H9 (cell line): ENCODE data around the gene TYSND1. TPM values are rescaled to one million over a fixed set of nuclear protein-coding genes. Genes with fewer than 3 reads are reported as not detected.

ENCODE experiments used
- DNase-seq: peaks from one replicate; pipeline ENCODE4 v3.0.0-alpha.2; 2017
- H2AFZ ChIP-seq: one replicate; pipeline ENCODE4 v1.6.1; 2013; ENCODE audit warnings: mild to moderate bottlenecking, low read length, control low read depth, moderate library complexity
- H2AK5ac ChIP-seq: 2 replicates; pipeline ENCODE4 v1.6.1; 2013; ENCODE audit warnings: low read length, control low read depth, mixed read lengths; ENCODE audit not compliant: insufficient read length
- H2BK120ac ChIP-seq: one replicate; pipeline ENCODE4 v1.6.1; 2013; ENCODE audit warnings: low read depth, mild to moderate bottlenecking, low read length, control low read depth, inconsistent platforms; ENCODE audit not compliant: poor library complexity, severe bottlenecking
- H2BK12ac ChIP-seq: 2 replicates; pipeline ENCODE4 v1.6.1; 2013; ENCODE audit warnings: low read length, control low read depth, mixed read lengths, low read depth; ENCODE audit not compliant: insufficient read length
- H2BK15ac ChIP-seq: 2 replicates; pipeline ENCODE4 v1.6.1; 2013; ENCODE audit warnings: low read depth, low read length, control low read depth
- H2BK20ac ChIP-seq: one replicate; pipeline ENCODE4 v1.6.1; 2013; ENCODE audit warnings: low read depth, mild to moderate bottlenecking, low read length, control low read depth, inconsistent platforms; ENCODE audit not compliant: poor library complexity, severe bottlenecking
- H2BK5ac ChIP-seq: 2 replicates; pipeline ENCODE4 v1.6.1; 2013; ENCODE audit warnings: low read length, control low read depth, mixed read lengths; ENCODE audit not compliant: insufficient read length
- H3K14ac ChIP-seq: 2 replicates; pipeline ENCODE4 v1.6.1; 2013; ENCODE audit warnings: low read length, control low read depth; ENCODE audit not compliant: insufficient read depth
- H3K18ac ChIP-seq: 2 replicates; pipeline ENCODE4 v1.6.1; 2013; ENCODE audit warnings: low read depth, mild to moderate bottlenecking, mixed read lengths, low read length, control low read depth; ENCODE audit not compliant: insufficient read length
- H3K23ac ChIP-seq: 2 replicates; pipeline ENCODE4 v1.6.1; 2013; ENCODE audit warnings: low read length, control low read depth, mixed read lengths, low read depth; ENCODE audit not compliant: insufficient read length
- H3K23me2 ChIP-seq: 2 replicates; pipeline ENCODE4 v1.6.1; 2013; ENCODE audit warnings: low read depth, mild to moderate bottlenecking, mixed read lengths, low read length, control low read depth; ENCODE audit not compliant: insufficient read length, poor library complexity, severe bottlenecking
- H3K27ac ChIP-seq: 2 replicates; pipeline ENCODE4 v1.5.1; 2013; ENCODE audit warnings: low read length, control low read depth, mixed read lengths, low read depth; ENCODE audit not compliant: insufficient read length
- H3K27me3 ChIP-seq: 2 replicates; pipeline ENCODE4 v1.6.1; 2013; ENCODE audit warnings: low read length, control low read depth, inconsistent platforms; ENCODE audit not compliant: insufficient read depth
- H3K4ac ChIP-seq: 2 replicates; pipeline ENCODE4 v1.6.1; 2013; ENCODE audit warnings: low read depth, mild to moderate bottlenecking, control low read depth, inconsistent platforms, low read length, moderate library complexity
- H3K4me1 ChIP-seq: 2 replicates; pipeline ENCODE4 v1.6.1; 2013; ENCODE audit warnings: low read length, control low read depth, inconsistent platforms; ENCODE audit not compliant: insufficient read depth
- H3K4me2 ChIP-seq: 2 replicates; pipeline ENCODE4 v1.6.1; 2013; ENCODE audit warnings: low read length, control low read depth, mixed read lengths; ENCODE audit not compliant: insufficient read length, insufficient read depth
- H3K56ac ChIP-seq: 2 replicates; pipeline ENCODE4 v1.6.1; 2013; ENCODE audit warnings: low read depth, mild to moderate bottlenecking, mixed read lengths, low read length, control low read depth; ENCODE audit not compliant: insufficient read length
- H3K79me1 ChIP-seq: 2 replicates; pipeline ENCODE4 v1.6.1; 2013; ENCODE audit warnings: low read depth, mild to moderate bottlenecking, moderate library complexity, low read length, control low read depth, inconsistent platforms; ENCODE audit not compliant: insufficient read depth, poor library complexity, severe bottlenecking
- H3K79me2 ChIP-seq: 2 replicates; pipeline ENCODE4 v1.6.1; 2013; ENCODE audit warnings: low read length, control low read depth, inconsistent platforms; ENCODE audit not compliant: insufficient read depth
- H3K9ac ChIP-seq: 2 replicates; pipeline ENCODE4 v1.6.1; 2013; ENCODE audit warnings: low read length, control low read depth, mixed read lengths; ENCODE audit not compliant: insufficient read length; ENCODE audit errors: extremely low read depth
- H3K9me3 ChIP-seq: one replicate; pipeline ENCODE4 v1.6.1; 2013; ENCODE audit warnings: low read depth, low read length, inconsistent platforms; ENCODE audit not compliant: control insufficient read depth
- H3T11ph ChIP-seq: one replicate; pipeline ENCODE4 v1.6.1; 2013; ENCODE audit warnings: mild to moderate bottlenecking, low read length, control low read depth, inconsistent platforms
- H4K20me1 ChIP-seq: one replicate; pipeline ENCODE4 v1.6.1; 2013; ENCODE audit not compliant: control insufficient read depth, insufficient read length, insufficient read depth
- H4K5ac ChIP-seq: 2 replicates; pipeline ENCODE4 v1.6.1; 2013; ENCODE audit warnings: low read depth, mild to moderate bottlenecking, mixed read lengths, low read length, control low read depth; ENCODE audit not compliant: insufficient read length
- H4K8ac ChIP-seq: replicated peaks from 2 replicates; pipeline ENCODE4 v1.6.1; 2013; ENCODE audit warnings: low read length, control low read depth, mixed read lengths, low read depth; ENCODE audit not compliant: insufficient read length
- H4K91ac ChIP-seq: 2 replicates; pipeline ENCODE4 v1.6.1; 2013; ENCODE audit warnings: low read depth, mild to moderate bottlenecking, moderate library complexity, mixed read lengths, low read length, control low read depth; ENCODE audit not compliant: insufficient read length
- H3K27ac Mint-ChIP-seq, 3 experiments: 2 replicates in 2 of 3; 3 replicates in 1 of 3; pipeline ENCODE4 v1.8.0; 2020 to 2021; ENCODE audit warnings: mixed read lengths in 3 of 3, mild to moderate bottlenecking in 1 of 3, moderate library complexity in 1 of 3
- H3K27me3 Mint-ChIP-seq: 2 replicates; pipeline ENCODE4 v1.8.0; 2021; ENCODE audit warnings: low read depth, mild to moderate bottlenecking, moderate library complexity, mixed read lengths
- H3K36me3 Mint-ChIP-seq, 3 experiments: 2 replicates in 2 of 3; 3 replicates in 1 of 3; pipeline ENCODE4 v1.8.0; 2020 to 2021; ENCODE audit warnings: low read depth in 3 of 3, mixed read lengths in 3 of 3; ENCODE audit not compliant: insufficient read depth in 1 of 3
- H3K4me1 Mint-ChIP-seq, 2 experiments: 2 replicates each; pipeline ENCODE4 v1.8.0; 2020; ENCODE audit warnings: mixed read lengths in 2 of 2
- H3K4me3 Mint-ChIP-seq, 2 experiments: 2 replicates in 1 of 2; 3 replicates in 1 of 2; pipeline ENCODE4 v1.8.0; 2020 to 2021; ENCODE audit warnings: mild to moderate bottlenecking in 2 of 2, mixed read lengths in 2 of 2, moderate library complexity in 1 of 2
- H3K9me3 Mint-ChIP-seq, 2 experiments: 2 replicates in 1 of 2; 3 replicates in 1 of 2; pipeline ENCODE4 v1.8.0; 2020; ENCODE audit warnings: mild to moderate bottlenecking in 2 of 2, mixed read lengths in 2 of 2, moderate library complexity in 1 of 2
- WGBS: extraction: QIAGEN DNeasy Blood & Tissue Kit; methylation state at CpG from one replicate; pipeline ENCODE4 v1.1.7; 2013; ENCODE audit warnings: missing lambda C conversion rate, low lambda C conversion rate, mixed read lengths; ENCODE audit not compliant: insufficient read length; ENCODE audit errors: extremely low coverage; 5-methylcytosine and 5-hydroxymethylcytosine counted together
- total RNA-seq: library from RNA; stranded (reverse); gene quantifications from 2 replicates; pipeline ENCODE4 v1.2.1, GENCODE V29; 2021
- TF ChIP-seq, protein P1 (sequence below): fragments of 200-600 bp; sonication (generic); conservative IDR thresholded peaks from 3 replicates; pipeline ENCODE4 v1.8.0; 2021; ENCODE audit warnings: antibody characterized with exemption, mild to moderate bottlenecking

TYSND1 gene
- total RNA-seq, 1 experiment from 2014 or later: 12.8 TPM

DNA sequence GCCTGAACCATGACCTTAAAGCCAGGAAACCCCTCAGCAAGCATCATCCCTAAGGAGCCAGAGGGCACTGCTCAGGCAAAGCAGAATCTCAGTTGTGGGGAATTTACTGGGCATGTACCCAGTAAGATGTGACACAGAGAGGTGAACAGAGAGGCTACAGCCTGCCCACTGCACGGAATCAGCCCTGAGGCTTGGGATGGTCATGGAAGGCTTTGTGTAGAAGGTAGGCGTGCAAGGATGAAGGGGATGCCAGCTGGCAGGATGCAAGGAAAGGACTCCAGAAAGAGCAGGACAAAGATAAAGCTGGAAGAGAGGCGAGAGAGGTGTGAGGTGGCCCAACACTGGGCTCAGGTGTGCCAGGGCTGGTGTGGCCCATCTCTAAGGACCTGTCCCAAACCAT is 11.5 kb downstream of the TYSND1 start:
- H3K36me3 Mint-ChIP-seq: no peaks in the 10 kb centered on the region
- Histone ChIP-seq H2BK20ac (no peak overlapping the region), H3K27me3 (no peaks in the 10 kb centered on the region; the same call in 1 of the 2 replicates), H3K18ac (no peak overlapping the region), H3K23ac (no peak overlapping the region), H4K91ac (no peak overlapping the region), H2BK15ac (no peak overlapping the region), H3K4me2 (no peak overlapping the region), H4K8ac (no peak overlapping the region), H3K23me2 (peaks cover 13% of the 10 kb centered on the region), H4K20me1 (no peaks in the 10 kb centered on the region), H3K56ac (no peak overlapping the region), H3K27ac (no peak overlapping the region), H2AK5ac (no peak overlapping the region), H2BK5ac (no peak overlapping the region), H3K4ac (no peak overlapping the region), H2BK120ac (no peak overlapping the region), H3K4me1 (no peaks in the 10 kb centered on the region), H3K14ac (no peak overlapping the region), H3K79me2 (no peaks in the 10 kb centered on the region), H2AFZ (no peak overlapping the region), H3K9ac (no peak overlapping the region), H3K79me1 (no peaks in the 10 kb centered on the region), H2BK12ac (no peak overlapping the region), H3T11ph (no peak overlapping the region), H4K5ac (no peak overlapping the region), H3K9me3 (no peaks in the 10 kb centered on the region)
- TF ChIP-seq, protein P1, sequence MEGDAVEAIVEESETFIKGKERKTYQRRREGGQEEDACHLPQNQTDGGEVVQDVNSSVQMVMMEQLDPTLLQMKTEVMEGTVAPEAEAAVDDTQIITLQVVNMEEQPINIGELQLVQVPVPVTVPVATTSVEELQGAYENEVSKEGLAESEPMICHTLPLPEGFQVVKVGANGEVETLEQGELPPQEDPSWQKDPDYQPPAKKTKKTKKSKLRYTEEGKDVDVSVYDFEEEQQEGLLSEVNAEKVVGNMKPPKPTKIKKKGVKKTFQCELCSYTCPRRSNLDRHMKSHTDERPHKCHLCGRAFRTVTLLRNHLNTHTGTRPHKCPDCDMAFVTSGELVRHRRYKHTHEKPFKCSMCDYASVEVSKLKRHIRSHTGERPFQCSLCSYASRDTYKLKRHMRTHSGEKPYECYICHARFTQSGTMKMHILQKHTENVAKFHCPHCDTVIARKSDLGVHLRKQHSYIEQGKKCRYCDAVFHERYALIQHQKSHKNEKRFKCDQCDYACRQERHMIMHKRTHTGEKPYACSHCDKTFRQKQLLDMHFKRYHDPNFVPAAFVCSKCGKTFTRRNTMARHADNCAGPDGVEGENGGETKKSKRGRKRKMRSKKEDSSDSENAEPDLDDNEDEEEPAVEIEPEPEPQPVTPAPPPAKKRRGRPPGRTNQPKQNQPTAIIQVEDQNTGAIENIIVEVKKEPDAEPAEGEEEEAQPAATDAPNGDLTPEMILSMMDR: no peak
- no peak for DNase-seq
- no peak overlapping the region for H3K27ac Mint-ChIP-seq
- no peaks in the 10 kb centered on the region for H3K9me3 Mint-ChIP-seq
- H3K27me3 Mint-ChIP-seq: peaks cover 34% of the 10 kb centered on the region
- WGBS: no CpG with 5 or more reads among the region's 3 CpGs
- no peak overlapping the region for H3K4me3 Mint-ChIP-seq
- H3K4me1 Mint-ChIP-seq: peaks cover 15 to 17% of the 10 kb centered on the region in 2 experiments
